Caco-2 (cell line): ENCODE results near the gene MRTFA. TPM values are rescaled to one million over a fixed set of nuclear protein-coding genes. Genes with fewer than 3 reads are reported as not detected.

Source experiments
- BruUV-seq: library from RNA; stranded (reverse); fragments of 400-500 nt; replicated peaks from 2 replicates; lab custom pipeline; 2021; lab: Mats Ljungman, UMichigan
- CTCF ChIA-PET: fragments of 300-600 bp; sonication (Branson Sonifier 250); formaldehyde crosslinking; loops from one replicate; lab custom pipeline; 2022; ENCODE audit warnings: antibody characterized with exemption; lab: Charles Lee
- POLR2A ChIA-PET: fragments of 300-600 bp; sonication (Branson Sonifier 250); formaldehyde crosslinking; loops from one replicate; lab custom pipeline; 2022; ENCODE audit warnings: antibody characterized with exemption; lab: Charles Lee
- DNase-seq, 2 experiments: peaks; one replicate each; pipeline versions ENCODE4 v3.0.0 to v3.0.0-alpha.2; 2020 to 2022
- H3K27me3 ChIP-seq: replicated peaks from 2 replicates; pipeline ENCODE4 v1.6.0; 2011; ENCODE audit warnings: low read length; ENCODE audit not compliant: control insufficient read depth, insufficient read depth
- H3K36me3 ChIP-seq: 2 replicates; pipeline ENCODE4 v1.5.1; 2011; ENCODE audit warnings: low read length; ENCODE audit not compliant: control insufficient read depth, insufficient read depth
- H3K4me1 ChIP-seq: fragments of 250-450 bp; sonication (Bioruptor Pico); 2 replicates; pipeline ENCODE4 v1.5.1; 2020; ENCODE audit warnings: mild to moderate bottlenecking
- H3K4me3 ChIP-seq: 2 replicates; pipeline ENCODE4 v1.5.1; 2011; ENCODE audit warnings: low read depth, mild to moderate bottlenecking, control low read depth, low read length
- H3K9me3 ChIP-seq: fragments of 250-450 bp; sonication (Bioruptor Pico); 2 replicates; pipeline ENCODE4 v1.5.1; 2020; ENCODE audit warnings: mild to moderate bottlenecking, moderate library complexity
- H3K27ac Mint-ChIP-seq: one replicate; pipeline ENCODE4 v1.8.0; 2022; ENCODE audit warnings: mixed read lengths; ENCODE audit not compliant: unreplicated experiment
- H3K27me3 Mint-ChIP-seq: one replicate; pipeline ENCODE4 v1.8.0; 2022; ENCODE audit warnings: mixed read lengths; ENCODE audit not compliant: insufficient read depth, unreplicated experiment
- H3K36me3 Mint-ChIP-seq: one replicate; pipeline ENCODE4 v1.8.0; 2022; ENCODE audit warnings: mild to moderate bottlenecking, mixed read lengths; ENCODE audit not compliant: insufficient read depth, unreplicated experiment
- H3K4me1 Mint-ChIP-seq: one replicate; pipeline ENCODE4 v1.8.0; 2022; ENCODE audit warnings: low read depth, mixed read lengths; ENCODE audit not compliant: unreplicated experiment
- H3K4me3 Mint-ChIP-seq: one replicate; pipeline ENCODE4 v1.8.0; 2022; ENCODE audit warnings: mild to moderate bottlenecking, moderate library complexity, mixed read lengths; ENCODE audit not compliant: unreplicated experiment
- H3K9me3 Mint-ChIP-seq: one replicate; pipeline ENCODE4 v1.8.0; 2022; ENCODE audit warnings: mixed read lengths; ENCODE audit not compliant: unreplicated experiment
- CTCF ChIP-seq, 2 experiments: fragments of 200-600 bp in 1 of 2; IDR thresholded peaks; 1 replicate in 1 of 2; 2 replicates in 1 of 2; pipeline versions ENCODE4 v1.5.1 to v1.8.0; 2011 to 2022; ENCODE audit warnings: antibody characterized with exemption in 1 of 2, control low read depth in 1 of 2, inconsistent platforms in 1 of 2, low read depth in 1 of 2, low read length in 1 of 2, mild to moderate bottlenecking in 1 of 2, moderate library complexity in 1 of 2; ENCODE audit not compliant: insufficient read depth in 1 of 2, severe bottlenecking in 1 of 2, unreplicated experiment in 1 of 2
- intact Hi-C: fragments of 100-400 bp; cut with micrococcal nuclease; formaldehyde crosslinking; loops from one replicate; pipeline ENCODE4 v1.10.0; 2022; ENCODE audit not compliant: unreplicated experiment
- total RNA-seq: library from RNA; stranded (reverse); gene quantifications from 2 replicates; pipeline ENCODE4 v1.2.3, GENCODE V29; 2022

MRTFA gene
- total RNA-seq, 1 experiment from 2014 or later: 38.7 TPM

- Histone ChIP-seq H3K4me3 (no peak overlapping the region), H3K36me3 (no peaks in the 10 kb centered on the region), H3K27me3 (no peaks in the 10 kb centered on the region), H3K9me3 (no peaks in the 10 kb centered on the region), H3K4me1 (peaks cover 2% of the 10 kb centered on the region; the same call in 1 of the 2 replicates)
- Mint-ChIP-seq H3K36me3 (no peaks in the 10 kb centered on the region), H3K27me3 (no peaks in the 10 kb centered on the region), H3K27ac (no peak overlapping the region), H3K4me3 (no peak overlapping the region), H3K9me3 (no peaks in the 10 kb centered on the region), H3K4me1 (no peaks in the 10 kb centered on the region)
- DNase-seq: no peak
- TF ChIP-seq CTCF (IDR thresholded peaks at IDR 0.05; ENCODE audit: insufficient read depth in 1 of 2, low read depth in 1 of 2, low read length in 1 of 2, severe bottlenecking in 1 of 2, unreplicated experiment in 1 of 2): no peak
- ChIA-PET CTCF (no interaction called here), POLR2A (interaction anchor here (0.6 kb wide), 1 partner anchor 10 kb away, joined by 3 read pairs; no protein-coding TSS in a partner anchor)
- no TSS peak for BruUV-seq
- intact Hi-C loops: no loop called here
These were observed 24.9 kb downstream of the MRTFA start for GRCh38 chr22:40611606-40612005.

- ChIA-PET POLR2A (no interaction called here), CTCF (no interaction called here)
- no peak for DNase-seq
- H3K36me3 Mint-ChIP-seq: no peaks in the 10 kb centered on the region
- no peak overlapping the region for H3K4me3 Mint-ChIP-seq
- H3K27me3 ChIP-seq: no peaks in the 10 kb centered on the region
- intact Hi-C loops: no loop called here
- H3K9me3 ChIP-seq: no peaks in the 10 kb centered on the region
- no peak overlapping the region for H3K4me3 ChIP-seq
- H3K27ac Mint-ChIP-seq: no peak overlapping the region
- no TSS peak for BruUV-seq
- H3K27me3 Mint-ChIP-seq: no peaks in the 10 kb centered on the region
- peaks cover 14% of the 10 kb centered on the region for H3K4me1 ChIP-seq
- peaks cover 7% of the 10 kb centered on the region for H3K4me1 Mint-ChIP-seq
- no peaks in the 10 kb centered on the region for H3K9me3 Mint-ChIP-seq
- H3K36me3 ChIP-seq: no peaks in the 10 kb centered on the region
- TF ChIP-seq CTCF (IDR thresholded peaks at IDR 0.05; ENCODE audit: insufficient read depth in 1 of 2, low read depth in 1 of 2, low read length in 1 of 2, severe bottlenecking in 1 of 2, unreplicated experiment in 1 of 2): no peak
These were observed 26.1 kb downstream of the MRTFA start for GRCh38 chr22:40610329-40610850.

- ChIA-PET CTCF (interaction anchor here (0.7 kb wide), 1 partner anchor 8 kb away, joined by 5 read pairs; no protein-coding TSS in a partner anchor), POLR2A (no interaction called here)
- H3K4me1 ChIP-seq: peaks cover 14% of the 10 kb centered on the region
- no peak for DNase-seq
- H3K4me3 ChIP-seq: no peak overlapping the region
- H3K36me3 ChIP-seq: no peaks in the 10 kb centered on the region
- no peaks in the 10 kb centered on the region for H3K36me3 Mint-ChIP-seq
- H3K27me3 ChIP-seq: no peaks in the 10 kb centered on the region
- TF ChIP-seq CTCF (IDR thresholded peaks at IDR 0.05; ENCODE audit: insufficient read depth in 1 of 2, low read depth in 1 of 2, low read length in 1 of 2, severe bottlenecking in 1 of 2, unreplicated experiment in 1 of 2): no peak
- H3K27me3 Mint-ChIP-seq: no peaks in the 10 kb centered on the region
- intact Hi-C loops: no loop called here
- H3K4me1 Mint-ChIP-seq: peaks cover 12% of the 10 kb centered on the region
- H3K27ac Mint-ChIP-seq: no peak overlapping the region
- no peak overlapping the region for H3K4me3 Mint-ChIP-seq
- H3K9me3 Mint-ChIP-seq: no peaks in the 10 kb centered on the region
- BruUV-seq: no TSS peak
- no peaks in the 10 kb centered on the region for H3K9me3 ChIP-seq
These were observed 27.3 kb downstream of the MRTFA start for GRCh38 chr22:40609216-40609615.
